Neural progenitor cell (in vitro differentiated cells): ENCODE data around the gene MIF4GD. TPM values are rescaled to one million over a fixed set of nuclear protein-coding genes. Genes with fewer than 3 reads are reported as not detected.

Experiments
- DNase-seq: peaks from one replicate; pipeline ENCODE4 v3.0.0-alpha.2; 2016; ENCODE audit warnings: low spot score
- H2AFZ ChIP-seq: fragments of 200-600 bp; sonication (generic); replicated peaks from 2 replicates; pipeline ENCODE4 v1.6.1; 2016; ENCODE audit warnings: antibody characterized with exemption
- H3F3A ChIP-seq: fragments of 200-600 bp; sonication (generic); 2 replicates; pipeline ENCODE4 v1.6.1; 2016; ENCODE audit warnings: antibody characterized with exemption, low read depth
- H3K27ac ChIP-seq: fragments of 200-600 bp; sonication (generic); 2 replicates; pipeline ENCODE4 v1.5.1; 2016; ENCODE audit warnings: mild to moderate bottlenecking
- H3K27me3 ChIP-seq: fragments of 200-600 bp; sonication (generic); 2 replicates; pipeline ENCODE4 v1.6.1; 2016; ENCODE audit warnings: mild to moderate bottlenecking, moderate library complexity
- H3K36me3 ChIP-seq: fragments of 200-600 bp; sonication (generic); 2 replicates; pipeline ENCODE4 v1.5.1; 2016
- H3K4me1 ChIP-seq: fragments of 200-600 bp; sonication (generic); 2 replicates; pipeline ENCODE4 v1.6.1; 2016; ENCODE audit warnings: mixed run types
- H3K4me2 ChIP-seq: fragments of 200-600 bp; sonication (generic); 2 replicates; pipeline ENCODE4 v1.6.1; 2016
- H3K4me3 ChIP-seq: fragments of 200-600 bp; sonication (generic); 2 replicates; pipeline ENCODE4 v1.5.1; 2016
- H3K79me2 ChIP-seq: fragments of 200-600 bp; sonication (generic); 2 replicates; pipeline ENCODE4 v1.6.1; 2016; ENCODE audit warnings: low read depth
- H3K9ac ChIP-seq: fragments of 200-600 bp; sonication (generic); 2 replicates; pipeline ENCODE4 v1.6.1; 2016
- H3K9me3 ChIP-seq: fragments of 200-600 bp; sonication (generic); 2 replicates; pipeline ENCODE4 v1.5.1; 2016; ENCODE audit warnings: low read depth
- H4K20me1 ChIP-seq: fragments of 200-600 bp; sonication (generic); 2 replicates; pipeline ENCODE4 v1.6.1; 2016; ENCODE audit warnings: low read depth
- H3K27ac Mint-ChIP-seq: 3 replicates; pipeline ENCODE4 v1.8.0; 2021; ENCODE audit warnings: mixed read lengths
- H3K27me3 Mint-ChIP-seq: 2 replicates; pipeline ENCODE4 v1.8.0; 2022; ENCODE audit warnings: low read depth, mild to moderate bottlenecking, inconsistent platforms, moderate library complexity, mixed read lengths; ENCODE audit not compliant: insufficient read depth
- H3K36me3 Mint-ChIP-seq: 3 replicates; pipeline ENCODE4 v1.8.0; 2021; ENCODE audit warnings: mixed read lengths
- H3K4me1 Mint-ChIP-seq: 3 replicates; pipeline ENCODE4 v1.8.0; 2021; ENCODE audit warnings: mixed read lengths
- H3K4me3 Mint-ChIP-seq: 3 replicates; pipeline ENCODE4 v1.8.0; 2021; ENCODE audit warnings: mild to moderate bottlenecking, moderate library complexity, mixed read lengths
- H3K9me3 Mint-ChIP-seq: 3 replicates; pipeline ENCODE4 v1.8.0; 2020; ENCODE audit warnings: mixed read lengths
- EZH2 ChIP-seq: fragments of 200-600 bp; sonication (generic); IDR thresholded peaks from 2 replicates; pipeline ENCODE4 v1.6.1; 2017; ENCODE audit warnings: antibody characterized with exemption, mild to moderate bottlenecking, moderate library complexity
- EZH2phosphoT487 ChIP-seq: fragments of 200-600 bp; sonication (generic); IDR thresholded peaks from 2 replicates; pipeline ENCODE4 v1.6.1; 2017; ENCODE audit warnings: antibody characterized with exemption
- total RNA-seq: library from RNA; depleted of rRNA; stranded (reverse); fragments of >200 nt; gene quantifications from 2 replicates; pipeline ENCODE4 v1.2.3, GENCODE V29; 2015; ENCODE audit warnings: low replicate concordance
- TF ChIP-seq, protein P1 (sequence below): fragments of 200-600 bp; sonication (generic); IDR thresholded peaks from 2 replicates; pipeline ENCODE4 v1.5.1; 2017; ENCODE audit warnings: antibody characterized with exemption, mild to moderate bottlenecking

The MIF4GD gene
- total RNA-seq, 1 donor from 2014 or later: 17.7 TPM

DNA sequence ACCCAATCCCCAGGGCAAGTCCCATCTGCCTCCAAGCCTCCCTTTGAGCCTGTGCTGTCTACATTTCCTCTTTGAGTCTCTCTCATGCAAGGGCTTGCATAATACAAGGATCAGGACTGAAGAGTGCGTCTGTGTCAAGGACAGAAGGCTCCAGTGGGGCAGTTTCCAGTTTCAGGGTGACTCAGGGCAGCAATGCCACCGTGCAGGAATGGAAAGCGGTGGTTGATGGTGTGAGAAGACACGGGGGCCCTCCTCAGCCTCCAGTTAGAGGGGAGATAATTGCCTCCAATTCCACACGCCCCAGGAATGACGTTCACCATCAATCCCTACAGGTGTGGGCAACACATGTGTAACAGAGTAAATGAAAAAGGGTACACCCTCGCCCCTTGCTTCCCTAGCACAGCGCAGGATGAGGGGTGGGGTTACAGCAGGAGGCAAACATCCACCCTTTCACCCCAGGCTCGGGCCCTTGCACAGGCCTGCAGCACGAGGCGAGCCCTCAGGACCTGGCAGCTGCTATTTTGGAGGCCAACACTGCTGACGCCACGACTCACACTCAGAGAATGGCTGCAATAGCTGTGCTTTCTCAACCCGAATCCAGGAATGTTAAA lies 43.0 kb upstream of the MIF4GD start:
- H2AFZ ChIP-seq: no peak overlapping the region
- H4K20me1 ChIP-seq: peaks cover 14% of the 10 kb centered on the region
- no peak for DNase-seq
- Mint-ChIP-seq H3K27ac (no peak overlapping the region), H3K36me3 (peaks cover 2% of the 10 kb centered on the region), H3K27me3 (peaks cover 7% of the 10 kb centered on the region), H3K4me1 (peaks cover 4% of the 10 kb centered on the region), H3K9me3 (no peaks in the 10 kb centered on the region), H3K4me3 (no peak overlapping the region)
- H3K4me1 ChIP-seq: peaks cover 10% of the 10 kb centered on the region
- H3K4me2 ChIP-seq: no peak overlapping the region
- H3K4me3 ChIP-seq: no peak overlapping the region
- H3K27me3 ChIP-seq: no peaks in the 10 kb centered on the region
- no peaks in the 10 kb centered on the region for H3K9me3 ChIP-seq
- no peak for TF ChIP-seq EZH2phosphoT487
- H3F3A ChIP-seq: peaks cover 9% of the 10 kb centered on the region
- no peak overlapping the region for H3K27ac ChIP-seq
- no peaks in the 10 kb centered on the region for H3K79me2 ChIP-seq
- no peaks in the 10 kb centered on the region for H3K36me3 ChIP-seq
- no peak overlapping the region for H3K9ac ChIP-seq

DNA sequence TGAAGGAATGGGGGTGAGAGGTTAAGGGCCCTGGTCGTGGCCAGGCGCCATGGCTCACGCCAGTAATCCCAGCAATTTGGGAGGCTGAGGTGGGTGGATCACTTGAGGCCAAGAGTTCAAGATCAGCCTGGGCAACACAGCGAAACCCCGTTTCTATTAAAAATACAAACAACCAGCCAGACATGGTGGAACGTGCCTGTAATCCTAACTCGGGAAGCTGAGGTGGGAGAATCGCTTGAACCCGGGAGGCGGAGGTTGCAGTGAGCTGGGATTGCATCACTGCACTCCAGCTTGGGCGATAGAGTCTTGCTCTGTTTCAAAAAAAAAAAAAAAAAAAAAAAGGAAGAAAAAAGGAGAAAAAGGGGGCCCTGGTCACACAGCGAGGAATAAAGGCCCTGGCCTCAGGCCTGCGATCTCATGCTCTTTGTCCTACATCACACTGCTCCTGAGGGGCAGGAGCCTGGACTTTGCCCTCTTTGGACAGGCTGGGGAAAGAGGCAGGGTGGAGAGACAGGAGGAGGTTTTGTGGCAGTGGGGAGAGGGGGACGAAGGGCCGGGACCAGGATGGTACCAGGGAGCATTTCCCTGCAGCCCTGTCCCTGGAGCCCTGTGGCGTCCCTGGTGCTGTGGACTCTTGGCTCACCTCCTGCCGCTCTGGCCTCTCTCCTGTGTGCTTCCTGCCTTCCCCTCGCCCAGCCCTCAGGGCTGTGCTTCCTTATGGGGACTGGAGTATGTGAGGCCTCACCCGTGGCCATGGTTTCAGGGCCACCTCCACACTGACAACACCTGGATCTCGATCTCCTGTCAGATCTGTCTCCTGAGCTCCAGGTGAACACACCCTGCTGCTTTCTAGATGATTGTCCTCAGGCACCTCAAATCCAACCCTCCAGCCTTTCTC lies 38.0 kb upstream of the MIF4GD start:
- no peak overlapping the region for H3K4me2 ChIP-seq
- no peak overlapping the region for H2AFZ ChIP-seq
- no peaks in the 10 kb centered on the region for H3K27me3 ChIP-seq
- TF ChIP-seq, protein P1, sequence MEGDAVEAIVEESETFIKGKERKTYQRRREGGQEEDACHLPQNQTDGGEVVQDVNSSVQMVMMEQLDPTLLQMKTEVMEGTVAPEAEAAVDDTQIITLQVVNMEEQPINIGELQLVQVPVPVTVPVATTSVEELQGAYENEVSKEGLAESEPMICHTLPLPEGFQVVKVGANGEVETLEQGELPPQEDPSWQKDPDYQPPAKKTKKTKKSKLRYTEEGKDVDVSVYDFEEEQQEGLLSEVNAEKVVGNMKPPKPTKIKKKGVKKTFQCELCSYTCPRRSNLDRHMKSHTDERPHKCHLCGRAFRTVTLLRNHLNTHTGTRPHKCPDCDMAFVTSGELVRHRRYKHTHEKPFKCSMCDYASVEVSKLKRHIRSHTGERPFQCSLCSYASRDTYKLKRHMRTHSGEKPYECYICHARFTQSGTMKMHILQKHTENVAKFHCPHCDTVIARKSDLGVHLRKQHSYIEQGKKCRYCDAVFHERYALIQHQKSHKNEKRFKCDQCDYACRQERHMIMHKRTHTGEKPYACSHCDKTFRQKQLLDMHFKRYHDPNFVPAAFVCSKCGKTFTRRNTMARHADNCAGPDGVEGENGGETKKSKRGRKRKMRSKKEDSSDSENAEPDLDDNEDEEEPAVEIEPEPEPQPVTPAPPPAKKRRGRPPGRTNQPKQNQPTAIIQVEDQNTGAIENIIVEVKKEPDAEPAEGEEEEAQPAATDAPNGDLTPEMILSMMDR: no peak
- TF ChIP-seq EZH2phosphoT487 (no peak), EZH2 (no peak)
- no peaks in the 10 kb centered on the region for H3K4me1 ChIP-seq
- H3K9me3 Mint-ChIP-seq: no peaks in the 10 kb centered on the region
- DNase-seq: no peak
- no peak overlapping the region for H3K27ac ChIP-seq
- H3K79me2 ChIP-seq: no peaks in the 10 kb centered on the region
- H3K36me3 Mint-ChIP-seq: no peaks in the 10 kb centered on the region
- H4K20me1 ChIP-seq: no peaks in the 10 kb centered on the region
- H3K9ac ChIP-seq: no peak overlapping the region
- no peak overlapping the region for H3K4me3 ChIP-seq
- peaks cover 2% of the 10 kb centered on the region for H3K4me1 Mint-ChIP-seq
- H3K27ac Mint-ChIP-seq: peak overlapping the region; percentile 69
- no peak overlapping the region for H3K4me3 Mint-ChIP-seq
- peaks cover 5% of the 10 kb centered on the region for H3K27me3 Mint-ChIP-seq
- no peaks in the 10 kb centered on the region for H3F3A ChIP-seq
- no peaks in the 10 kb centered on the region for H3K36me3 ChIP-seq
- H3K9me3 ChIP-seq: no peaks in the 10 kb centered on the region

DNA sequence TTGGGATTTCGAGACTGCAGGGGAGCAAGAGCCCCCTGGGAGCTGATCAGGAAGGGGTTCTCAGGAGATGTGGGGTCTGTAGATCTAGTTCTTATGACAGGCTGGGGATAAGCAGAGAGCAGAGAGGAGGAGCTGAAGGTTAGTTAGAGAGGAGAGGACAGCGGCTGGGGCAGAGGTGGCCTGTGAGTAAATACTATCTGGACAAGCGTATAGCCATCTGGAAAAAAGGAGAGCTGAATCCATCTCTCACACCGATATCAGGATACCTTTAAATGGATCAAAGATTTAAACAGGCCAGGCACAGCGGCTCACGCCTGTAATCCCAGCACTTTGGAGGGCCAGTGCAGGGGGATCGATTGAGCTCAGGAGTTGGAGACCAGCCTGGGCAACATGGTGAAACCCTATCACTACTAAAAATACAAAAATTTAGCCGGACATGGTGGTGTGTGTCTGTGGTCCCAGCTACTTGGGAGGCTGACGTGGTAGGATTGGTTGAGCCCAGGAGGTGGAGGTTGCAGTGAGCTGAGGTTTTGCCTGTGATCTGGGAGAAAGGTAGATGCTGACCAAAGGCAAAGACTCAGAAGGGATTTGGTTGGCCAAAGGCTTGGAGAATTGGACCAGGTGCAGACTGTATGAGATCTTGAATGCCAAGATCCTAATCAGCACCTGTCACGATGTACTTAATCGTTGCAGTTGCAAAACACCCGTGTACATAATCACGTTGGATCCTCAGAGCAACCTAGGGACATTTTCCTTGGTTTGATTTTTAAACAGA lies 37.1 kb upstream of the MIF4GD start:
- Histone ChIP-seq H3K27ac (no peak overlapping the region), H3F3A (no peaks in the 10 kb centered on the region), H3K4me3 (no peak overlapping the region), H3K27me3 (no peaks in the 10 kb centered on the region), H3K9ac (no peak overlapping the region), H3K9me3 (no peaks in the 10 kb centered on the region), H3K79me2 (no peaks in the 10 kb centered on the region), H2AFZ (no peak overlapping the region), H3K4me2 (no peak overlapping the region), H3K4me1 (no peaks in the 10 kb centered on the region), H3K36me3 (no peaks in the 10 kb centered on the region), H4K20me1 (no peaks in the 10 kb centered on the region)
- Mint-ChIP-seq H3K36me3 (no peaks in the 10 kb centered on the region), H3K4me3 (no peak overlapping the region), H3K4me1 (peaks cover 2% of the 10 kb centered on the region), H3K27me3 (peaks cover 5% of the 10 kb centered on the region), H3K27ac (peak overlapping the region; percentile 92), H3K9me3 (no peaks in the 10 kb centered on the region)
- no peak for DNase-seq
- TF ChIP-seq, protein P1: no peak
- TF ChIP-seq EZH2phosphoT487 (no peak), EZH2 (no peak)
